Measurements from ENCODE around the gene RAD51B.

Gene RAD51B

GRCh38 chr14:68747393-68747792, 927.8 kb downstream of the RAD51B start:
- TF ChIP-seq REST (IDR thresholded peaks at IDR 0.05; ENCODE audit: insufficient replicate concordance, low read depth) (no peak), GABPA (IDR thresholded peaks at IDR 0.05; ENCODE audit: low read depth) (no peak)
- DNase-seq (ENCODE audit: low read depth in 1 of 2, low spot score in 1 of 2): no peak
- Histone ChIP-seq H3K27ac (replicated peaks) (no peak overlapping the region), H3K27me3 (ENCODE audit: insufficient read depth, poor library complexity, severe bottlenecking) (no peaks in the 10 kb centered on the region), H3K4me3 (replicated peaks; ENCODE audit: insufficient read depth, low read length) (no peak overlapping the region)

GRCh38 chr14:68748260-68748659, 928.7 kb downstream of the RAD51B start:
- H3K4me3 ChIP-seq (replicated peaks; ENCODE audit: insufficient read depth, low read length): no peak overlapping the region
- DNase-seq (ENCODE audit: low read depth in 1 of 2, low spot score in 1 of 2): no peak
- no peak overlapping the region for H3K27ac ChIP-seq (replicated peaks)
- no peaks in the 10 kb centered on the region for H3K27me3 ChIP-seq (ENCODE audit: insufficient read depth, poor library complexity, severe bottlenecking)
- TF ChIP-seq REST (IDR thresholded peaks at IDR 0.05; ENCODE audit: insufficient replicate concordance, low read depth) (no peak), POLR2AphosphoS5 (IDR thresholded peaks at IDR 0.05; ENCODE audit: low read depth) (no peak), SPI1 (IDR thresholded peaks at IDR 0.05; ENCODE audit: borderline replicate concordance, low read depth) (no peak), CTCF (IDR thresholded peaks at IDR 0.05; ENCODE audit: insufficient read depth, low read length) (no peak), GABPA (IDR thresholded peaks at IDR 0.05; ENCODE audit: low read depth) (no peak)

GRCh38 chr14:68748691-68749090, 929.1 kb downstream of the RAD51B start:
- no peak overlapping the region for H3K4me3 ChIP-seq (replicated peaks; ENCODE audit: insufficient read depth, low read length)
- TF ChIP-seq CTCF (IDR thresholded peaks at IDR 0.05; ENCODE audit: insufficient read depth, low read length): no peak
- TF ChIP-seq POLR2AphosphoS5 (IDR thresholded peaks at IDR 0.05; ENCODE audit: low read depth): no peak
- TF ChIP-seq REST (IDR thresholded peaks at IDR 0.05; ENCODE audit: insufficient replicate concordance, low read depth): no peak
- TF ChIP-seq GABPA (IDR thresholded peaks at IDR 0.05; ENCODE audit: low read depth): no peak
- TF ChIP-seq SPI1 (IDR thresholded peaks at IDR 0.05; ENCODE audit: borderline replicate concordance, low read depth): no peak
- no peak overlapping the region for H3K27ac ChIP-seq (replicated peaks)
- H3K27me3 ChIP-seq (ENCODE audit: insufficient read depth, poor library complexity, severe bottlenecking): no peaks in the 10 kb centered on the region
- DNase-seq (ENCODE audit: low read depth in 1 of 2, low spot score in 1 of 2): no peak

Measured in HL-60 (cell line).